Measurements from ENCODE around the gene AIFM3. TPM values are rescaled to one million over a fixed set of nuclear protein-coding genes. Genes with fewer than 3 reads are reported as not detected.

The AIFM3 gene
- total RNA-seq, 2 donors from 2014 or later: 76.9 to 156 TPM

GRCh38 chr22:20990184-20991180 lies 23.4 kb downstream of the AIFM3 start:
- intact Hi-C loops (cut with DNase I): no loop called here
- no peak overlapping the region for H3K27ac ChIP-seq
- H3K9ac ChIP-seq (ENCODE audit: low read depth in 2 of 2, low read length in 2 of 2): no peak overlapping the region
- H3K27me3 ChIP-seq: no peaks in the 10 kb centered on the region
- H3K9me3 ChIP-seq: no peaks in the 10 kb centered on the region
- H3K4me1 ChIP-seq: no peaks in the 10 kb centered on the region
- DNase-seq: no peak
- no peak overlapping the region for H3K4me3 ChIP-seq
- no peak for TF ChIP-seq CTCF (IDR thresholded peaks at IDR 0.05)
- H3K36me3 ChIP-seq: no peaks in the 10 kb centered on the region

GRCh38 chr22:20991252-20992055 lies 24.4 kb downstream of the AIFM3 start:
- no peak overlapping the region for H3K4me3 ChIP-seq
- intact Hi-C loops (cut with DNase I): no loop called here
- no peak for TF ChIP-seq CTCF (IDR thresholded peaks at IDR 0.05)
- no peak overlapping the region for H3K27ac ChIP-seq
- H3K27me3 ChIP-seq: no peaks in the 10 kb centered on the region
- no peaks in the 10 kb centered on the region for H3K9me3 ChIP-seq
- DNase-seq: no peak
- H3K36me3 ChIP-seq: no peaks in the 10 kb centered on the region
- no peak overlapping the region for H3K9ac ChIP-seq (ENCODE audit: low read depth in 2 of 2, low read length in 2 of 2)
- no peaks in the 10 kb centered on the region for H3K4me1 ChIP-seq

GRCh38 chr22:20992056-20992442 lies 25.0 kb downstream of the AIFM3 start:
- H3K36me3 ChIP-seq: no peaks in the 10 kb centered on the region
- H3K27me3 ChIP-seq: no peaks in the 10 kb centered on the region
- no peaks in the 10 kb centered on the region for H3K4me1 ChIP-seq
- H3K9me3 ChIP-seq: no peaks in the 10 kb centered on the region
- intact Hi-C loops (cut with DNase I): no loop called here
- H3K4me3 ChIP-seq: no peak overlapping the region
- no peak overlapping the region for H3K27ac ChIP-seq
- no peak overlapping the region for H3K9ac ChIP-seq (ENCODE audit: low read depth in 2 of 2, low read length in 2 of 2)
- no peak for TF ChIP-seq CTCF (IDR thresholded peaks at IDR 0.05)
- DNase-seq: no peak

DNA sequence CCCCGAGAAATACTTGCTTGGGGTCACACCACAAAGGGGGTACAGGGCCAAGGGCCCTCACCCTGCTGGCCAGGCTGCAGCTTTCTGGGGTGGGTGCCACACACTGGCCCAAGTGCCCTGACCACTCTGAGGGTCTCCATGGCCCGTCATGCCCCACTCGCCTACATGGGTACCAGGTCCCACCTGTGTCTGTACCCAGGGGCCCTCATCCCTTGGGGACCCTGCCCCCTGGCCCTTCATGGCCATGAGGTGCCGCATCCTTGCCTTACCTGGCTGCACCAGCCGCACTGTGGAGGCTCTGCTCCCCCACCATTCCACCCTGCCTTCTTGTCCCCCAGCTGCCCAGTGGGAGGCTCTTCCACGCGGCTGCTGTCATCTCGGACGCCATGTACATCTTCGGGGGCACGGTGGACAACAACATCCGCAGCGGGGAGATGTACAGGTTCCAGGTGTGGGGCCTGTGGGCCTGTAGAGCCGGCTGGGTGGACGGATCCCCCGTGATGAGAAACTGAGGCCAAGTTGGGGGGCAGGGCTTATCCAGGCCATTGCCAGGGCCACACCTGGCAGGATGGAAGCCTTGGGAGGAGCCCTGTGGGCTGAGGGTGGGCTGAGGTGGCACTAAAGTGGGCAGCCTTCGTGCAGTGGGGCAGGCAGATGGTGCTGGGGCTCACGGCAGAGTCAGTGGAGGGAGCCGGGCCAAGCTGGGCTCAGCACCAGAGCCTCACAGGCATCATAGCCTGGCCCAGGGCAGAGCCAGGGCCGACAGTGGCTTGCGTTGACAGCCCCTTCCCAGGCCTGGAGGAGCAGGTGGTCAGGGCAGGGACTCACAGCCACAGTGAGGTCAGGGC lies 25.6 kb downstream of the AIFM3 start:
- no peak for DNase-seq
- TF ChIP-seq CTCF (IDR thresholded peaks at IDR 0.05): no peak
- Histone ChIP-seq H3K36me3 (no peaks in the 10 kb centered on the region), H3K4me3 (no peak overlapping the region), H3K9me3 (no peaks in the 10 kb centered on the region), H3K4me1 (no peaks in the 10 kb centered on the region), H3K27ac (no peak overlapping the region), H3K9ac (ENCODE audit: low read depth in 2 of 2, low read length in 2 of 2) (no peak overlapping the region), H3K27me3 (no peaks in the 10 kb centered on the region)
- intact Hi-C loops (cut with DNase I): no loop called here
